ENCODE measurements around the gene IGF2BP1. TPM values are rescaled to one million over a fixed set of nuclear protein-coding genes. Genes with fewer than 3 reads are reported as not detected.
"Not testable (repeated sequence)": the region's sequence is repeated elsewhere in the genome, so short reads cannot be mapped to it uniquely, and the experiment has no call there.

IGF2BP1 gene
- total RNA-seq, 2 experiments from 2014 or later, result not detected

DNA sequence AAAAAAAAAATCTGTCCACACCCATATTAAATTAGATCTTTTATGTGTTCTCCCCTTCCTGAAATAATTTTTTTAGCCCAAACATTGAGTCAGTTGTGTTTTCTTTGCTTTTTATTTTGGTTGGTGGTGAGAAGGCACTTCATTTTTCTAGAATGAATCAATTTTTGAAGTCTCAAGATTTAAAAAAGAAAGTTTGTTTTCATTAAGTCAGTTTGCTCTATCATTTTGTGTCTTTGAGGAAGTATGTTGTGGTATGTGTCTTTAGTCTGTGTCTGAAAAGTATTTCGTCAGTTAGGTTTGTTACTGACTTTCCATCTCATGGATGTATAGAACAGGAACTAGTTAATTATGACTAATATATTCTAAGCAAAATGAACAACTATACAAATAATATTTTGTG, 3.8 kb downstream of the IGF2BP1 start:
- ChIA-PET POLR2A (no interaction called here), CTCF (no interaction called here)
- Mint-ChIP-seq H3K36me3 (ENCODE audit: low read depth) (no peaks in the 10 kb centered on the region), H3K9me3 (no peaks in the 10 kb centered on the region), H3K4me1 (peaks cover 28% of the 10 kb centered on the region), H3K27ac (no peak overlapping the region), H3K4me3 (no peak overlapping the region), H3K27me3 (peaks cover 92% of the 10 kb centered on the region)
- no peak for DNase-seq

DNA sequence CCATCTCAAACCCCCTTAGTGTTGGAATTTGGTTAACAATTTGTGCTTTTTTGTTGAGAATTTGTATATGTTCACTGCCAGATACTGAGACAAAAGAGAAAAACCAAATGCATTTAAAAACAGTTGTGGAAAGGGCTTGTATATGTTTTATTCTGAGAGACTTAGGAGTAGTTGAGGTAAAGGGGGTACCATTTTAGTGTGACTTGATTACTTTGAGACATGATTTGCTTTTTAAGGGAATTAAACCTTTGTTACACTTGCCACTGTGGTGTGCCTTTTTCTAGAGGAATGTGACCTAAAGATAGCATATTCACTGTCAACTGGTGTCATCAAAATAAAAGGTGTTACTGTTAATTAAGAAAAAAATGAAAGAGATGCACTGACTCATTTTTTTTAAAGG, 4.5 kb downstream of the IGF2BP1 start:
- Mint-ChIP-seq H3K4me1 (peaks cover 23% of the 10 kb centered on the region), H3K9me3 (no peaks in the 10 kb centered on the region), H3K4me3 (no peak overlapping the region), H3K27ac (no peak overlapping the region), H3K27me3 (peaks cover 94% of the 10 kb centered on the region), H3K36me3 (ENCODE audit: low read depth) (no peaks in the 10 kb centered on the region)
- POLR2A ChIA-PET, result no interaction called here
- no peak for DNase-seq
- CTCF ChIA-PET, result no interaction called here

DNA sequence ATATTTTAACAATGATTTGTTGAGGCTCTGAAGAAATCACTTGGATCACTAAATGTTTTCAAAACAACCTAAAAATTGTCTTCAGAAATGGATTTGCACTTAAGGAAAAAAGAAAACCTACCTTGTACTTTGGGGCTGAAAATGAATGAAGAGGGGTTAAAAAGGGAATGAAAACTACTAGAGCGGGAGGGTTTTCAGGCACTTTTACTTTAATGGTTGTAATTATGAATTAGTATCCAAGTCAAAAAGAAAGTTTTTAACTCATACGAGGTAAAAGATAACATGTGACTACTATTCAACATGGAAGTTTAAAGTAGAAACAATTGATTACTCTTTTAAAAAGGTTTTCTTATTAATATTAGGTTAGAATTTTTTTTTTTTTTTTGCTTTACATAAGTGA, 5.1 kb downstream of the IGF2BP1 start:
- CTCF ChIA-PET, result no interaction called here
- Mint-ChIP-seq H3K9me3 (no peaks in the 10 kb centered on the region), H3K27me3 (peaks cover 95% of the 10 kb centered on the region), H3K4me3 (no peak overlapping the region), H3K27ac (no peak overlapping the region), H3K4me1 (peaks cover 19% of the 10 kb centered on the region), H3K36me3 (ENCODE audit: low read depth) (no peaks in the 10 kb centered on the region)
- DNase-seq, result no peak
- POLR2A ChIA-PET, result no interaction called here

DNA sequence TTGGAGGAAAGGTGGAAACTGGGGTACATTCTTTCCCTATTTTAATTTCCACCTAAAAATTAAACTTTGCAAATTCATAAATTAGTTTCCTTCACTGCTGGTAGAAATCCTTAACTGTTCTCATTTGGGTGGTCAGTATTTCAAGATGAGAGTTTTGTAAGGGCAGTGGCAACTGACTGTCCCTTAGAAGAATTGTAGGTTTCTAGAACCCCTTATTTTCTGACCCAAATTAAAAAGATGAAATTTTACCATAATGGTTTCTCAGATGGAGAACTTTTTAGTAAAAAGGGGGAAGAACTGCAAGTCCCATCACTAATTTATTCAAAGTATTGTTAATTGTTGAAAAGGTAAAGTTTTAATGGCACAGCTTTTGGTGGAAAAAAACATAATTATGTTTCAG, 5.6 kb downstream of the IGF2BP1 start:
- CTCF ChIA-PET, result no interaction called here
- DNase-seq, result no peak
- Mint-ChIP-seq H3K9me3 (no peaks in the 10 kb centered on the region), H3K4me3 (no peak overlapping the region), H3K4me1 (peaks cover 14% of the 10 kb centered on the region), H3K27ac (no peak overlapping the region), H3K27me3 (peaks cover 95% of the 10 kb centered on the region), H3K36me3 (ENCODE audit: low read depth) (no peaks in the 10 kb centered on the region)
- POLR2A ChIA-PET, result no interaction called here

DNA sequence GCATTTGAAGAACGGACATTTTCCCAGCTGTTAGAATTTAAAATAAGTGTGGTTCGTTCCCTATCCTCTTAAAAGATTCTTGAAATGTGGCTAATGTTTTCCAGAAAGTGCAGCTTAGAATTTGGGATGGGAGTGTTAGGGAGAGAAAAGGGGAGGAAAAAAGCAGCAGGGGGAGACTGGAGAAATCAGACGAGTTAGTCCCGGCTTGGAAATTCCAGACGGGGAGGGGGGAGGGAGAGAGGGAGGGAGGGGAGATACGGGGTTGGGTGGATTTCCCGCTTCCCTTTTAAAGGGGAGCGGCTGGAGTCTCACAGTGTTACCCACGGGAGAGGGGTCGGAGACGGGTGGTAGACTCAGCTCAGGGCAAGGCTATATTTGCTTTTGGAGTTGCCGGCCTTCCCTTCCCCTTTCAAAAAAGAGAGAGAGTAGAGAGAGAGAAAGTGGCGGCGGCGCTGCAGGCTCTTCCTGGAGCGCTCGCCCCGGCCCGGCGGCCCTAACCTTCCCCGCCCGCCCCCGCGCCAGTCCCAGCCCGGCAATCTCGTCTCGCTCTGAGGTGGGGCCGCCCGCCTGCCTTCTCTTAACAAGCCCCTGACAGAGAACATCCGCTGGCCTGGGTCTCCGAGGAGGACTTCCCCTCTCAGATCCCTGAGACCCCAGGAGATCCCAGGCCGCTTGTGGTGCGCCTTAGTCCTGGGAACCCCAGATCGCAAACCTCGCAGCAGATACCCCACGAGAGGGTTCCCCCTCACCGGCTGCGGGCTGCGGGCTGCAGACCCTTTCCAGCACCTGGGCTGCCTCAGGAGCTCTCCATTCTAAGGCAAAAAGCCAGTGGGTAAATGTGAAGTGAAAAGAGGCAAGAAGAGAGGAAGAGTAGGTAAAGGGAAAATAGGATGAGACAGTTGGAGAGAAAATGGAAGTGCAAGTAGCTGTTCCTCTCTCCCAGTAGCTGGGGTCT, 6.6 kb downstream of the IGF2BP1 start:
- peaks cover 92% of the 10 kb centered on the region for H3K27me3 Mint-ChIP-seq
- no peak overlapping the region for H3K4me3 Mint-ChIP-seq
- POLR2A ChIA-PET, result interaction anchor here (0.6 kb wide), 1 partner anchor 17 kb away, joined by 3 read pairs; no protein-coding TSS in a partner anchor
- H3K4me1 Mint-ChIP-seq, result peaks cover 5% of the 10 kb centered on the region
- H3K27ac Mint-ChIP-seq, result no peak overlapping the region
- CTCF ChIA-PET, result no interaction called here
- DNase-seq, result no peak
- H3K36me3 Mint-ChIP-seq (ENCODE audit: low read depth), result no peaks in the 10 kb centered on the region
- no peaks in the 10 kb centered on the region for H3K9me3 Mint-ChIP-seq

DNA sequence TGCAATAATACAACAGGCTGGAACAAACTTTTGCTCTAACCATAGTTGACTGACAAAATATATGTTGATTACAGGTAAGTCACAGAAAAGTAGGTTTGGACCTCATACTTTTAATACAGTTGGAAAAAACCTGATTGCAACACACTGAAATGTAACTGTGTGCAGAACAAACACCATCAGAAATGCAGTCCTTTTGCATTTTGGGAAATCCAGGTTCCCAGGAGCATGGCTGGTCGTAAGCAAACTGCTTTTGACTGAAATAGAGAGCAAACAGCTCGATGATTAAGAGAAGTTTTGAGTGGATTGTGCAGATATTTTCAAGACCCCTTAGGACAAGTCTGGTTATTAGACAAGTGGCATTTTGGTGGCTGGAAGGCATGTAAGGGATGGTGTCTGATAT, 8.0 kb downstream of the IGF2BP1 start:
- CTCF ChIA-PET, result no interaction called here
- no peak for DNase-seq
- Mint-ChIP-seq H3K27me3 (peaks cover 81% of the 10 kb centered on the region), H3K9me3 (no peaks in the 10 kb centered on the region), H3K27ac (no peak overlapping the region), H3K4me3 (no peak overlapping the region), H3K36me3 (ENCODE audit: low read depth) (no peaks in the 10 kb centered on the region), H3K4me1 (peaks cover 4% of the 10 kb centered on the region)
- POLR2A ChIA-PET, result no interaction called here

DNA sequence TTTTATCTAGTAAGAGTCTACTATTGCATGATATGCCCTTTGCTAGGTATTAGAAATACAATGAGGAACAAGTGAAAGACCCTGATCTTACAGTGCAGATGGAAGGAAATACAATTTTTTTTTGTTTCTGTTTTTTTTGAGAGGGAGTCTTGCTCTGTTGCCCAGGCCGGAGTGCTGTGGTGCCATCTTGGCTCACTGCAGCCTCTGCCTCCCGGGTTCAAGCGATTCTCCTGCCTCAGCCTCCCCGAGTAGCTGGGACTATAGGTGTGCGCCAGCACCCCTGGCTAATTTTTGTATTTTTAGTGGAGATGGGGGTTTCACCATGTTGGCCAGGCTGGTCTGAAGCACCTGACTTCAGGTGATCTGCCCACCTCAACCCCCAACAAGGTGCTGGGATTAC, 11.7 kb downstream of the IGF2BP1 start:
- H3K4me1 Mint-ChIP-seq; H3K27ac Mint-ChIP-seq; H3K4me3 Mint-ChIP-seq; H3K9me3 Mint-ChIP-seq; POLR2A ChIA-PET; DNase-seq; H3K36me3 Mint-ChIP-seq (ENCODE audit: low read depth); CTCF ChIA-PET: not testable (repeated sequence)
- H3K27me3 Mint-ChIP-seq, result peaks cover 65% of the 10 kb centered on the region

DNA sequence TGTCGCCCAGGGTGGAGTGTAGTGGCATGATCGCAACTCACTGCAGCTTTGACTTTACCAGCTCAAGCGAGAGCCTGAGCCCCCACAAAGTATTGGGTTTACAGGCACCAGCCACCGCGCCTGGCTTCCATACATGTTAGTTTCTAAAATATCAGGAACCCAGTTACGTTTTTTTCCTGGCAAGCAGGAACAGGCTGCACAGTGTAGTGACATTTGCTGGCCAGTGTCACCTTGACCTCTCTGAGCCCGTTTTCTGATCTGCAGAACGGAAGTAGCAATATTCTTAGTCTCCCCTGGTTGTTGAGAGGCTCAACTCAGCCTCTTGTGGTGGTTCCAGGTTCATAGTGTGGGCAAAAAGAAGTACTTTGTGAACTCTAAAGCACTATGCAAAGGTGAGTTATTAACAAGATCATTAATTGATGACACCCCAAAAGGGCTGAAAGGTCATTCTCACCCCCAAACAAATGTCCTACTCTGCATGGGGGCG, 15.6 kb downstream of the IGF2BP1 start:
- Mint-ChIP-seq H3K27me3 (peaks cover 45% of the 10 kb centered on the region), H3K9me3 (no peaks in the 10 kb centered on the region), H3K4me3 (no peak overlapping the region), H3K36me3 (ENCODE audit: low read depth) (no peaks in the 10 kb centered on the region), H3K4me1 (no peaks in the 10 kb centered on the region), H3K27ac (no peak overlapping the region)
- no peak for DNase-seq
- POLR2A ChIA-PET, result no interaction called here
- CTCF ChIA-PET, result interaction anchor here (0.6 to 0.8 kb wide), 2 partner anchors 17 to 335 kb away, joined by 3 read pairs; no protein-coding TSS in a partner anchor

GRCh38 chr17:49013311-49014213, 16.4 kb downstream of the IGF2BP1 start:
- Mint-ChIP-seq H3K4me1 (no peaks in the 10 kb centered on the region), H3K27me3 (peaks cover 46% of the 10 kb centered on the region), H3K9me3 (no peaks in the 10 kb centered on the region), H3K27ac (no peak overlapping the region), H3K36me3 (ENCODE audit: low read depth) (no peaks in the 10 kb centered on the region), H3K4me3 (no peak overlapping the region)
- no peak for DNase-seq
- ChIA-PET POLR2A (no interaction called here), CTCF (no interaction called here)

GRCh38 chr17:49015179-49015923, 18.2 kb downstream of the IGF2BP1 start:
- POLR2A ChIA-PET, result no interaction called here
- Mint-ChIP-seq H3K27ac (no peak overlapping the region), H3K4me3 (no peak overlapping the region), H3K4me1 (no peaks in the 10 kb centered on the region), H3K27me3 (peaks cover 42% of the 10 kb centered on the region), H3K36me3 (ENCODE audit: low read depth) (no peaks in the 10 kb centered on the region), H3K9me3 (no peaks in the 10 kb centered on the region)
- no peak for DNase-seq
- CTCF ChIA-PET, result no interaction called here

DNA sequence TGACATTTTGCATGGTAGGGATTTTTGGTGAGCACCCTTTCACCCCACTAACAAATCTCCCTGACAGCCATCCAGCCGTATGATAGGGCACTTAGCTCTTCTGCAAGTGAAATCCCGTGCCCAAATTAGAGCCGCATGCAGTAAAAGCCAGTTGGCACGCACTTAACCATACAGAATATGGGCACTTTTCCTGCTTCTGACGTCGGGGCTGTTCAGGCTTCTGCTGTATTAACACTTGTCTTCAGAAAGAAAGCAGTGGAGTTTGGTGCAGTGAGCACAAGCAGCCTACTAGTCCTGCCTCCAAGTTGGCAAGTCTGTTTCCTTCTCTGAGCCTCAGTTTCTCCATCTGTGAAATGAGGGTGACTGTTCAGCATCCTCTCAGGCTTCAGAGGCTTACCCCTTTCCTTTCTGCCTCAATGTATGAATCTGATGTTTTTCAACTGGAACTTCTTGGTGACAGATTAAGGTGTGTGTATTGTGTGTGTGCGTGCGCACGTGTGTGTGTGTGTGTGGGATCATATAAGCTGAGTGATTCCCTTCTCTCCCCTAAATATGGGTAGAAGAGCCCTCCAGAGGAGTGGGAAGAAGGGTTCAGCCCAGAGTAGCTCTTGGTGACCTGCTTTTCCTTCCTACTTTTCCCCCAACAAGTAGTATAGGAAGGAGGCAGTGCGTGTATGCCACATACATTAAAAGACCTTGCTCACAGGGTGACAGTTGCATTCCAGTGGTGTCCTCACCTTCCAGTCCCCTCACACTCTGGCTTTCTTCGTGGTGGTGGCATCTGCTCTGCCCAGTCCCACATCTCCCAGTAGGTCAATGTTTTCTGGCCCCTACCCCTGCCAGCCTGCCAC, 19.0 kb downstream of the IGF2BP1 start:
- Mint-ChIP-seq H3K4me3 (no peak overlapping the region), H3K9me3 (no peaks in the 10 kb centered on the region), H3K4me1 (no peaks in the 10 kb centered on the region), H3K27ac (no peak overlapping the region), H3K27me3 (peaks cover 39% of the 10 kb centered on the region), H3K36me3 (ENCODE audit: low read depth) (no peaks in the 10 kb centered on the region)
- ChIA-PET CTCF (no interaction called here), POLR2A (no interaction called here)
- no peak for DNase-seq

DNA sequence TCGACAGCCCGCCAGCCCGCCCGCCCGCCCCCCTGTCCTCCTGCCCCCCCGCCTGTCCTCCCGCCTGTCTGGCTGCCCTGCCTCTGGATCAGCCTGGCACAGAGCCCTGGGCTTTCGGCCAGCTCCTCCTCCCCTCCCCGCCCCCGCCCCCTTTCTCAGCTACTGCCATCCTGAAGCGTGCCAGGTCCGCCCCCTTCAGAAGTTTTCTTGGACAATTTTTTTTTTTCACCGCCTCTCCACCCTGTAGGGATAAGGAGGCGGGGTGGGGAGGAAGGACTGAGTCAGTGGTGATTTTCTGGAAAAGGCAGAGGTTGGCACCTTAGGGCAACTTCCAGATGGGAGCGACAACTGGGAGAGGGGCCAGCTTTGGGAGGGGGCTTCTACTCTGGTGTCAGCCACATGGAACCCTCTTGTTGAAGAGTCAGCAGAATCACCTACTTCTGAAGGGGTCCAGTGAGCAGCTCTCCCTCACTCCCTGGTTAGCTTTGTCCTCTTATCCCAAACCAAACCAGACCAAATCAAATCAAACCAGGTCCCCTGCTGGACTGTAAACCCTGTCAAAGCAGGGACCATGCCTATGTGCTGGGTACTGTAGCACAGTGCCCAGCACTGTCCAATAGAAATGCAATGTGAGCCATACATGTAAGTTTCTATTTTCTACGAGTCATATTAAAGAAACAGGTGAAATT, 19.7 kb downstream of the IGF2BP1 start:
- H3K36me3 Mint-ChIP-seq (ENCODE audit: low read depth), result no peaks in the 10 kb centered on the region
- DNase-seq, result no peak
- H3K4me3 Mint-ChIP-seq, result no peak overlapping the region
- H3K9me3 Mint-ChIP-seq, result no peaks in the 10 kb centered on the region
- H3K27ac Mint-ChIP-seq, result no peak overlapping the region
- peaks cover 35% of the 10 kb centered on the region for H3K27me3 Mint-ChIP-seq
- ChIA-PET CTCF (no interaction called here), POLR2A (no interaction called here)
- H3K4me1 Mint-ChIP-seq, result no peaks in the 10 kb centered on the region
